HUES64 (cell line): ENCODE data around the gene MYOCD.
A peak's percentile ranks its signal among the peaks of the same experiment; 100 is the strongest.

Experiments
- H3K27ac ChIP-seq: 2 replicates; pipeline ENCODE4 v1.7.0; 2013; ENCODE audit warnings: low read depth, low read length, inconsistent platforms
- H3K27me3 ChIP-seq: 2 replicates; pipeline ENCODE4 v1.6.1; 2013; ENCODE audit warnings: mild to moderate bottlenecking, low read length; ENCODE audit not compliant: insufficient read depth
- H3K36me3 ChIP-seq: 2 replicates; pipeline ENCODE4 v1.6.1; 2013; ENCODE audit warnings: mild to moderate bottlenecking, low read length; ENCODE audit not compliant: insufficient read depth
- H3K4me1 ChIP-seq: 2 replicates; pipeline ENCODE4 v1.6.1; 2013; ENCODE audit warnings: mild to moderate bottlenecking, low read length, moderate library complexity; ENCODE audit not compliant: insufficient read depth
- H3K4me3 ChIP-seq: 2 replicates; pipeline ENCODE4 v1.5.1; 2013; ENCODE audit warnings: mild to moderate bottlenecking, low read length, moderate library complexity
- H3K9ac ChIP-seq: 2 replicates; pipeline ENCODE4 v1.6.1; 2013; ENCODE audit warnings: mild to moderate bottlenecking, low read depth, low read length
- H3K9me3 ChIP-seq: 2 replicates; pipeline ENCODE4 v1.6.1; 2013; ENCODE audit warnings: low read depth, low read length; ENCODE audit not compliant: insufficient read depth
- WGBS: fragments of 150-250, 120-280 bp; methylation state at CpG from one replicate; pipeline ENCODE4 v1.1.7; 2013; ENCODE audit warnings: missing lambda C conversion rate; 5-methylcytosine and 5-hydroxymethylcytosine counted together

The MYOCD gene

DNA sequence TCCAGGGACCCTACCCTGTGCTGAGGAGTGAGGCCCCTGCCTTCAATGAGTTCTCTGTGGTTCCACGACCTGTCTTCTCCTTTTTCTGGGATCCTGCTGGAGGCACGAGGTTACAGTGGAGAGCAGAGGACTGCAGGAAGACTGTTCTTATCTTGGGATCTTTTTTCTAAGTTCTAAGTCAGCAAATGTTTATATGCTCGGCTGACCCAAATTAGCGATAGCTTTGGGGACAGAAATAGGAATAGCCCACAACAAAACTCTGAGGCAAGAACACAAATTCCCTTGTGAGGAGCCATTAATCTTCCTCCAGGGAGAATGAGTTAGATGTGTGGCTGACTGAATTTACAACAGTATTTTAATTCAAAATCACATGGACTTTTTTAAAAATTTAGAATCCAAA is 46.7 kb downstream of the MYOCD start:
- no peaks in the 10 kb centered on the region for H3K36me3 ChIP-seq

DNA sequence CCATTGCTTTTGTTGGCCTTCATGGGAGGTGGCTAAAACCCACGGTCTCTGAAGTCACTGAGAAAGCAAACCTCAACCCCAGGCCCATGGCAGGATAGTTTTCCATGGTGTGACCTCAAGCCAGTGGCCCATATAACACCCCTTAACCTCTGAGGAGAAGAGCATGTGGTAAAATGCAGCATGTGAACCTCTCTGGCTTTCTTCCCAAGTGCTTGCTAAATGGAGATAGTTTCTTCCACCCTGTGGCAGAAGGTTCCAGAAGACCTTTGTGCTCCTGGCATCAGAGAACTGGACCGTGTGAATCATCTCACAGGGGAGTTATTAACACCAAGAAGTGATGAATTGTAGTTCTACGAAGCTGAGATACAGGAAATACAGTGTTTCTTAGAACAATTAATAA is 47.3 kb downstream of the MYOCD start:
- H3K4me3 ChIP-seq, result no peak overlapping the region
- no peaks in the 10 kb centered on the region for H3K9me3 ChIP-seq
- H3K27ac ChIP-seq, result no peak overlapping the region
- peaks cover 2% of the 10 kb centered on the region; the same call in 1 of the 2 replicates for H3K4me1 ChIP-seq
- H3K27me3 ChIP-seq, result no peaks in the 10 kb centered on the region
- no peak overlapping the region for H3K9ac ChIP-seq
- 90% methylated on average over 3 of the region's 3 CpGs for WGBS
- H3K36me3 ChIP-seq, result no peaks in the 10 kb centered on the region

More for the DNA sequence above, 46.7 kb downstream of the MYOCD start:
- Histone ChIP-seq H3K4me1 (no peaks in the 10 kb centered on the region; the same call in 1 of the 2 replicates), H3K27me3 (no peaks in the 10 kb centered on the region), H3K9ac (no peak overlapping the region), H3K27ac (no peak overlapping the region), H3K9me3 (no peaks in the 10 kb centered on the region), H3K4me3 (no peak overlapping the region)
- 92% methylated on average over 4 of the region's 4 CpGs for WGBS

DNA sequence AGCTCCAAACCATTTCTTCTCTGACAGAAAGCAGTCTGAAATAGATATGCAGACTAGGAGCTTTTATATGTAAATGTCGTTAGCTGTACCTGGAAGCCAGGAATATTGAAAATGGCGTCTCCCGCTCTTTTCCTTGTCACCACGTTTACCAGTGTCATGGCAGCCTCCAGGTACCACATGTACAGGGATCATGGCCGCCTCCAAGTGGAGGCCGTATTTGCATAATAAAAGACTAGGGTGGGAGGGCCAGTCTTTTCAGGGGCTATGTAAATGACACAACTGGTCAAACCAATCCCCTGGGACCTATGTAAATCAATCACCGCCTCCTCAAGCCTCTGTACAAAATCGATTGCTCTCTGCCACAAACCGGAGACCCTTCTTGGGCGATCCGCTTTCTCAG is 54.3 kb downstream of the MYOCD start:
- no peaks in the 10 kb centered on the region for H3K9me3 ChIP-seq
- no peak overlapping the region for H3K27ac ChIP-seq
- 92% methylated on average over 11 of the region's 11 CpGs for WGBS
- peaks cover 6% of the 10 kb centered on the region for H3K4me1 ChIP-seq
- no peaks in the 10 kb centered on the region for H3K27me3 ChIP-seq
- no peaks in the 10 kb centered on the region for H3K36me3 ChIP-seq
- H3K9ac ChIP-seq, result no peak overlapping the region
- H3K4me3 ChIP-seq, result no peak overlapping the region

DNA sequence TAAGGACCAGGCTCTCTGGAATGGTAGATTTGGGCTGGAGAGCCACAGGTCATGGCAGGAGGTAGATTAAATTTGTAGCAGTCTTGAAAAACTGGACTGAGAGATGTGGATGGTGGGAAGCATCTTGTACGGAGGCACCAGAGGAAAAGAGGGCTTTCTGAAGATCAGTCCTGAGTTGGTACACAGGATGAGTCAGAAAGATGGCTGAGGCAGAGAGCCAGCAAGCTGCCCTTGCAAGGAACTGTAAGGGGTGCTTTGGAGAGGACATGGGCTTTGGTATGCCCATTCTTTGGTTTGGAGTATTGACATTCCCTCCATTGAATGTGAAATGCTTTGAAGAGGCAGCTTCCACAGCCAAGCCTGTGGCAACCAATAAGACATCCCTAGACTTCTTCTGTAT is 55.9 kb downstream of the MYOCD start:
- H3K4me3 ChIP-seq, result no peak overlapping the region
- no peaks in the 10 kb centered on the region for H3K36me3 ChIP-seq
- H3K9ac ChIP-seq, result no peak overlapping the region
- H3K27me3 ChIP-seq, result no peaks in the 10 kb centered on the region
- no peak overlapping the region for H3K27ac ChIP-seq
- peaks cover 6% of the 10 kb centered on the region for H3K4me1 ChIP-seq
- 93% methylated on average over 1 of the region's 1 CpG for WGBS
- no peaks in the 10 kb centered on the region for H3K9me3 ChIP-seq

DNA sequence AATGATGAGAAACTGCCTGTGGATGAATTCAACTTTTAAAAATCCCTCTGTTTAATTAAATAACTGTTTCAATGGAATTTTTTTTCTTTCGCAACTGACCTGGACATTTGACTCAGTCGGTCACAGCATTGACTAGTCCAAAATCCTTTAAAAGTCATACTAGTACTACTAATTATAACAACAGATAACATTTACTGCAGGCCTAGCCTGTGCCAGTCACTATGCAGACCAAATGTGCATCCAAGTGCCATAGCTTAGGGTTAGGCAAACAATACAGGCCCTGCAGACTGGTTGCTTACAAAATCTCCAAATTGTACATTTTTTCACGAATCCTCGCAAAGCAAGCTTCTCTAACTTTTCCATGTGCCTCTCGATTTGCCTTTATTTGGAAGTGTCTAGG is 56.6 kb downstream of the MYOCD start:
- WGBS, result 96% methylated on average over 5 of the region's 5 CpGs
- Histone ChIP-seq H3K4me1 (peaks cover 6% of the 10 kb centered on the region), H3K36me3 (no peaks in the 10 kb centered on the region), H3K4me3 (no peak overlapping the region), H3K27me3 (no peaks in the 10 kb centered on the region), H3K9ac (no peak overlapping the region), H3K27ac (no peak overlapping the region), H3K9me3 (no peaks in the 10 kb centered on the region)

DNA sequence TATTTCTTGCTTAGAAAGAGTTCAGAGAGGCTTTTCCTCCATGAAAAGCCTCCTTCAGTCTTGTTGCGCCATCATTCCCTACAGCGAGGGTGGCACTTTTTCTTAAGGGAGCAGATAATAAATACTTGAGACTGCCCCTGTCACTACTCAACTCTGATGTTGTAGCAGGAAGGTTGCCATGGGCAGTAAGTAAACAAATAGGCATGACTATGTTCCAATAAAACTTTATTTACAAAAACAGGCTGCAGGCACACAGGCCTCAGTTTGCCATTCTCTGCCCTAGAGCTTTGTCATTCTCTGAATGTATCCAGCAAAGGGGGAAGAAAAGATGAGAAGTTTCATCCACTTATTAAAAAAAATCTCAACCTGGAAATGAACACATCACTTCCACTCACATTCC is 60.4 kb downstream of the MYOCD start:
- WGBS, result 68% methylated on average over 2 of the region's 2 CpGs
- Histone ChIP-seq H3K4me1 (peaks cover 5% of the 10 kb centered on the region), H3K9me3 (no peaks in the 10 kb centered on the region), H3K36me3 (no peaks in the 10 kb centered on the region), H3K27ac (no peak overlapping the region), H3K27me3 (no peaks in the 10 kb centered on the region), H3K4me3 (no peak overlapping the region), H3K9ac (no peak overlapping the region)

DNA sequence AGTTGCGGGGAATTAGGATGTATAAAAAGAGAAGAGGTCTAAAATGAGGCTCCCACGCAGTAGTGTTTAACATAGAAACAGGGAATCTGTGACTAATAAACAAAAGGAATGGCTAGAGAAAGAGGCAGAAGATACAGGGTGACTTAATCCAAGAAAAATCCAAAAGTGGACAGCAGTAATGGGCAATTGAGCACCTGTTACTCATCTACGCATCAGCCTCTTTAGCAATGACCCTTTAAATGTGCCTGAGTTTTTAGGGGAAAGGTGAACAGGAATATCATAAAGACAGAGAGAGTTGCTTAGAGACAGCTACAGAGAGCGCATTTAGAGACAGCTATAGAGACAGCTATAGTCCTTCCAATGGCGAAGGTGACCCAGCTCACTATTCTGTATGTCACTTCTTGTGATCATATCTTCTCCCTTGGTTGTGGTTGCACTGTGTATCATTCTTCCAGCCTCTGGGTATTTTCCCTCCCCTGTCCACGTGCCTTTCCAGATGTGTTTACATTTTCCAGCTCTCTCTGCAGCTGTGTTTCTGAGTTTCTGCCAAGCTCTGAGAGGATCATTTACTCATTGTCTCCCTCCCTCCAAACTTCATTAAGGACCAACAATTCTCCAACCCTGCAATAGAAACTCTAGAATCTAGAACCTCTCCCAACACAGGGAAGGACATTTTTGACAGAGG is 61.5 kb downstream of the MYOCD start:
- H3K9me3 ChIP-seq, result no peaks in the 10 kb centered on the region
- WGBS, result 89% methylated on average over 6 of the region's 6 CpGs

DNA sequence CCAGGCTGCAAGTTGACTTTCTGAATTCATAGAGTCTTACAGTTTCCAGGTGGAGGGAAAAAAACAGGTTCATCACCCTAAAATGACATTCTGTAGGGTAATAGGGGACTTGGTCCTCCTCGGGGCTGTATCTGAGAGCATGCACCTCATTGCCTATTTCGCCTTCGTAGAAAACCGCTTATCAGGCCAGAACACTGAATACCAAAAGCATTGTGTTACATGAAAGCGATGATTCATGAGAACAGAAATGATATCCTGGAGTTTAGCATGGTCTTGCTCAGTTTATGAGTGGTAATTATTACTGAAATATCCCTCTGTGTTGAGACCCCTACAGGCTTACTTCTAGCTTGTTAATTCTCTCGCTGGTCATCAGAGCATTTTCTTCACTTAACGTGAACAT is 62.2 kb downstream of the MYOCD start:
- no peaks in the 10 kb centered on the region for H3K9me3 ChIP-seq
- H3K27ac ChIP-seq, result no peak overlapping the region
- H3K4me1 ChIP-seq, result peaks cover 11% of the 10 kb centered on the region
- H3K9ac ChIP-seq, result no peak overlapping the region
- H3K36me3 ChIP-seq, result no peaks in the 10 kb centered on the region
- WGBS, result 94% methylated on average over 7 of the region's 7 CpGs
- no peak overlapping the region for H3K4me3 ChIP-seq
- no peaks in the 10 kb centered on the region for H3K27me3 ChIP-seq

More for the DNA sequence above, 61.5 kb downstream of the MYOCD start:
- H3K4me1 ChIP-seq, result peaks cover 11% of the 10 kb centered on the region
- H3K9ac ChIP-seq, result no peak overlapping the region
- H3K4me3 ChIP-seq, result no peak overlapping the region
- no peaks in the 10 kb centered on the region for H3K27me3 ChIP-seq
- no peak overlapping the region for H3K27ac ChIP-seq
- no peaks in the 10 kb centered on the region for H3K36me3 ChIP-seq

DNA sequence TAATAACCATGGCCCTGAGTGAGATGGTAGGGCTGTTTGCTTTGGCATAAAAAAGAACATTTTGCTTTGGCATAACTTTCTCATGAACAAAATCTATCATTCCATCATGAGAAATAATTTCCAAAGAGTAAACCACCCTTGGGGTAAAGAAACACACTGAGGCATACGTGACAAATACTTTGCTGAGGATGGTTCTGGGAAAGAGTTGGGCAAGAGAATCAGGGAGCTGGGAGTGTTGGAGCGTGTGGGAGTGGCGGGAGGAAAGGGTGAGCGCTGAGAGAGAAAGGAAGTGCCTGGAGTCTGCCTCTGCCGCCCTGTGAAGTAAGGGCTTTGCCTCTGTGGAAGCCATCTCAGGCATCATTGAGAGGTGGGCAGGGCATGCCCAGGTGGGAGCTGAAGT is 63.4 kb downstream of the MYOCD start:
- Histone ChIP-seq H3K36me3 (no peaks in the 10 kb centered on the region), H3K27me3 (no peaks in the 10 kb centered on the region), H3K9ac (no peak overlapping the region), H3K27ac (no peak overlapping the region), H3K9me3 (no peaks in the 10 kb centered on the region), H3K4me3 (no peak overlapping the region), H3K4me1 (peaks cover 11% of the 10 kb centered on the region)
- 89% methylated on average over 5 of the region's 5 CpGs for WGBS

DNA sequence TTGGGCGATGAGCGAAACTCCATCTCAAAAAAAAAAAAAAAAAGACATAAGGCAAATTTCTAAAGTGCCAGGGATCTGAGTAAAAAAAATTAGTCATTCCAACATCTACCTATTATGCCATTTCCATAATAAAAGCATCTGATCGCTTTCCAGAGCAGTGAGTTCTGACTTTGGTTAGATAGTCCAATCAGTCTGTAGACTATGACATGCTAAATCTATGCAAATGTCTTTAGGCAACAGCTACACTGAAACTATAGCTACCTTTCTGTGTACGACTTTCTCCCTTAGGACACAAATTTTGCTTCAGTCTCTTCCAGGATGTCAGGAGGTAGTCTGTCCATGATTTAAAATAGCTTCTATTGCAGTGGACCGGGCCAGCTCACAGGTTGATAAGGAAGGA is 64.7 kb downstream of the MYOCD start:
- Histone ChIP-seq H3K27me3 (no peaks in the 10 kb centered on the region), H3K4me1 (peaks cover 11% of the 10 kb centered on the region), H3K9ac (peak overlapping the region; percentile 0; the same call in 1 of the 2 replicates), H3K4me3 (no peak overlapping the region), H3K9me3 (no peaks in the 10 kb centered on the region), H3K27ac (peak overlapping the region; percentile 56), H3K36me3 (no peaks in the 10 kb centered on the region)
- 88% methylated on average over 3 of the region's 5 CpGs for WGBS

DNA sequence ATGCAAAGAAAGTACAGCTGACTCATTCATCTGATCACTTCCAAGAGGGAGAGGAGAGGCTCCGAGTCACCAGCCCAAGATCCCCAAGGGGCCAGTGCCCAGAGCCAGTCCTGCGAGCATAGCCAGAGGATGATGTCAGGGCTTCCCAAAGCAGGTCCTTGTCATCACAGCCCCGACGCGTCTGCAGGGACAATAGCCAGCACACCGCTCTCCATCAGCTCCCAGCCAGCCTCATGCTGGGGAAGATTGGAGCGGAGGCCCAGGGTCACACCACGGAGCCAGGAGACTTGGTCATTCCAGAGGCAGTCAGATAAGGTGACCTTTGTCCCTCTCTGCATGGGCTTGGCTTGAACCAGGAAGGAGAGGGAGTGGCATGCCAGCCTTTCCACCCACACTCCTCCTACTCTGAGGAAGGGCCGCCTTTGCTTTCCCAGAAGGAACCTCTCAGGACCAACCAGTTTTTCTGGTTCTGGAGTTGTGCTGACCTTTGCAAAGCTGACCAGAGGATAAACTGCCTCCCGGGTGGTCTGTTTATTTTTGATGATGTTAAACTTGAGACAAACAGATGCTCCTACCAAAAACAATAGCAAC is 65.3 kb downstream of the MYOCD start:
- Histone ChIP-seq H3K36me3 (no peaks in the 10 kb centered on the region), H3K27me3 (no peaks in the 10 kb centered on the region), H3K27ac (peak overlapping the region; percentile 56), H3K4me3 (no peak overlapping the region), H3K9ac (peak overlapping the region; percentile 0; the same call in 1 of the 2 replicates), H3K9me3 (no peaks in the 10 kb centered on the region), H3K4me1 (peaks cover 11% of the 10 kb centered on the region)
- WGBS, result 37% methylated on average over 9 of the region's 10 CpGs
